ENCODE results near the gene EIF4A2.

- TF ChIP-seq, protein P1, sequence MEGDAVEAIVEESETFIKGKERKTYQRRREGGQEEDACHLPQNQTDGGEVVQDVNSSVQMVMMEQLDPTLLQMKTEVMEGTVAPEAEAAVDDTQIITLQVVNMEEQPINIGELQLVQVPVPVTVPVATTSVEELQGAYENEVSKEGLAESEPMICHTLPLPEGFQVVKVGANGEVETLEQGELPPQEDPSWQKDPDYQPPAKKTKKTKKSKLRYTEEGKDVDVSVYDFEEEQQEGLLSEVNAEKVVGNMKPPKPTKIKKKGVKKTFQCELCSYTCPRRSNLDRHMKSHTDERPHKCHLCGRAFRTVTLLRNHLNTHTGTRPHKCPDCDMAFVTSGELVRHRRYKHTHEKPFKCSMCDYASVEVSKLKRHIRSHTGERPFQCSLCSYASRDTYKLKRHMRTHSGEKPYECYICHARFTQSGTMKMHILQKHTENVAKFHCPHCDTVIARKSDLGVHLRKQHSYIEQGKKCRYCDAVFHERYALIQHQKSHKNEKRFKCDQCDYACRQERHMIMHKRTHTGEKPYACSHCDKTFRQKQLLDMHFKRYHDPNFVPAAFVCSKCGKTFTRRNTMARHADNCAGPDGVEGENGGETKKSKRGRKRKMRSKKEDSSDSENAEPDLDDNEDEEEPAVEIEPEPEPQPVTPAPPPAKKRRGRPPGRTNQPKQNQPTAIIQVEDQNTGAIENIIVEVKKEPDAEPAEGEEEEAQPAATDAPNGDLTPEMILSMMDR (IDR thresholded peaks at IDR 0.05; ENCODE audit: low read depth, low read length, poor library complexity, severe bottlenecking) = peak; percentile 48
- no peak for TF ChIP-seq EZH2phosphoT487 (IDR thresholded peaks at IDR 0.05; ENCODE audit: borderline replicate concordance, low read length)
Measured at GRCh38 chr3:186772281-186772694, 11.1 kb upstream of the EIF4A2 start.
